ENCODE results near the gene DNAI2.

DNA sequence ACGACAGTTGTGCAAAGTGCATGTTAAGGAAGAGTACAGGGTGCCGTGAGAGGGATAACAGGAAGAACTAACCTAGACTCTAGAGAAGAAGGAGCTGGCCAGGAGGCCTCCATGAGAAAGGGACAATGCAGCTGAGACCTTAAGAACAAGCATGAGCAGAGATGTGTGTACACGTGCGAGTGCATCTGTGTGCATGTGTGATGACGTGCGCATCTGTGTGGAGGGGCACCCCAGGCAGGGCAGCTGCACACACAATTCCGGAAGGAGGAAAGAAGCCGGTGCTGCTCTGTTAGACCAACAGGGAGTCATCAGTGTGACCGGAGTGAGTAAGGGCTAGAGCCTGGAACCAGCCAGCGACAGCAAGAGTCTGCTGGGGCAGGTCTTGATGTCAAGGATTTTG is 44.4 kb downstream of the DNAI2 start:
- TF ChIP-seq, protein P1, sequence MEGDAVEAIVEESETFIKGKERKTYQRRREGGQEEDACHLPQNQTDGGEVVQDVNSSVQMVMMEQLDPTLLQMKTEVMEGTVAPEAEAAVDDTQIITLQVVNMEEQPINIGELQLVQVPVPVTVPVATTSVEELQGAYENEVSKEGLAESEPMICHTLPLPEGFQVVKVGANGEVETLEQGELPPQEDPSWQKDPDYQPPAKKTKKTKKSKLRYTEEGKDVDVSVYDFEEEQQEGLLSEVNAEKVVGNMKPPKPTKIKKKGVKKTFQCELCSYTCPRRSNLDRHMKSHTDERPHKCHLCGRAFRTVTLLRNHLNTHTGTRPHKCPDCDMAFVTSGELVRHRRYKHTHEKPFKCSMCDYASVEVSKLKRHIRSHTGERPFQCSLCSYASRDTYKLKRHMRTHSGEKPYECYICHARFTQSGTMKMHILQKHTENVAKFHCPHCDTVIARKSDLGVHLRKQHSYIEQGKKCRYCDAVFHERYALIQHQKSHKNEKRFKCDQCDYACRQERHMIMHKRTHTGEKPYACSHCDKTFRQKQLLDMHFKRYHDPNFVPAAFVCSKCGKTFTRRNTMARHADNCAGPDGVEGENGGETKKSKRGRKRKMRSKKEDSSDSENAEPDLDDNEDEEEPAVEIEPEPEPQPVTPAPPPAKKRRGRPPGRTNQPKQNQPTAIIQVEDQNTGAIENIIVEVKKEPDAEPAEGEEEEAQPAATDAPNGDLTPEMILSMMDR (IDR thresholded peaks at IDR 0.05), result no peak
- TF ChIP-seq POLR2A (IDR thresholded peaks at IDR 0.05), result no peak

All from testis (tissue), 2 donors.